SK-N-MC (cell line): ENCODE results near the gene NTMT2.

Experiments used
- EZH2 ChIP-seq: fragments of 200-600 bp; sonication (generic); IDR thresholded peaks from one replicate; pipeline ENCODE4 v1.6.1; 2017; ENCODE audit warnings: antibody characterized with exemption
- FOXP2 ChIP-seq: optimal IDR thresholded peaks from 2 replicates; pipeline ENCODE3; 2011; ENCODE audit warnings: mild to moderate bottlenecking, moderate library complexity; ENCODE audit not compliant: insufficient read depth; ENCODE audit errors: extremely low read length, control extremely low read depth
- POLR2AphosphoS5 ChIP-seq: IDR thresholded peaks from 2 replicates; pipeline ENCODE4 v1.6.1; 2012; ENCODE audit warnings: mild to moderate bottlenecking, low read depth, low read length, borderline replicate concordance

DNA sequence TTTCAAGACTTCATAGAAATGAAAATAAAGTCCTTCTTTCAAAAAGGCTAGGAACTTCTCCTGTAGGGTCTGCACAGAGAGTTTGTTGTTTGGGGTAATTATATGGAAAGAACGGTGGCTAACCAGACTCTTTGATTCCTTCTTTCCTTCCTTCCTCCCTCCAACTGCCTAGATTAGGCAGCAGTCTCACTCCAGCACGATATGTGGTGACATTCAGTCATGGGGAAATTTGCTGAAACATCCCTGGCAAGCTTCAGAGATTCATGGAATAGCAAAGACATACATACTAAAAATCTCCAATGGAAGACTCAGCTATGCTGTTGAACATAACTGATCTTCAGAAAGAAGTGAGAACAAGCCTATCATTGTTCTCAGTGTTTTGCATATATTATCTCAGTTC is 4.3 kb downstream of the NTMT2 start:
- TF ChIP-seq EZH2 (no peak), POLR2AphosphoS5 (no peak), FOXP2 (no peak)
